ENCODE measurements around the gene CHKA. TPM values are rescaled to one million over a fixed set of nuclear protein-coding genes. Genes with fewer than 3 reads are reported as not detected.

The CHKA gene
- total and polyA plus RNA-seq, 2 of the 4 experiments (the other 2 are of a cell fraction): 4.5 to 8.4 TPM

DNA sequence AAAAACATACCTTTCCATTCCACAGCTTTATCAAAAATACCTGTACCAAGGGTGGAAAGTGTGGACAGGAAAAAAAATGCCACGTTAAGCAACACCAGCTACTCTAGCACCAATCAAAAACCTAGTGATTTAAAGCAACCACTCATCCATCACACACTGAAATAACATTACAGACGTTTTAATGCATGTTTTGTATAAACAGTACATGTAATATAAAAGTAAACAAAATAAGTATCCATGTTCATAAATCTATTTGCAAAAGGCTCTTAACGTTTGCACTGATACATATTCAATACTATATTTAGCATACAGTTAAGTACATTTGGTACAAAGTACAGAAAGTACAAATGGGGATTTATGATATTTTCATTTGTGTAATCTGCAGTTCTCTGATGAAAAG, 38.7 kb downstream of the CHKA start:
- H4K91ac ChIP-seq (ENCODE audit: insufficient read depth, low read depth, low read length): no peak overlapping the region
- H2AK5ac ChIP-seq (ENCODE audit: low read depth, low read length): no peak overlapping the region
- no peaks in the 10 kb centered on the region for H3K79me1 ChIP-seq (ENCODE audit: low read depth in 1 of 2, low read length in 2 of 2)
- no peak overlapping the region for H2BK15ac ChIP-seq (ENCODE audit: low read depth, low read length)
- no peak overlapping the region for H2BK20ac ChIP-seq (ENCODE audit: low read depth, low read length)
- H3K27ac ChIP-seq (ENCODE audit: insufficient read depth, low read length): no peak overlapping the region
- no peak overlapping the region for H3K9ac ChIP-seq (ENCODE audit: low read depth, low read length)
- no peak overlapping the region for H3K56ac ChIP-seq (ENCODE audit: extremely low read depth, insufficient read depth, low read length)
- CTCF ChIA-PET: interaction anchor here (0.6 kb wide), 1 partner anchor 24 kb away, joined by 3 read pairs; no protein-coding TSS in a partner anchor
- no peak overlapping the region for H3K14ac ChIP-seq (replicated peaks; ENCODE audit: low read depth, low read length)
- H4K5ac ChIP-seq (ENCODE audit: low read depth, low read length): no peak overlapping the region
- no peaks in the 10 kb centered on the region for H3K4me1 ChIP-seq (ENCODE audit: control insufficient read depth, insufficient read depth, low read length)
- no peak overlapping the region for H3K23ac ChIP-seq (ENCODE audit: low read depth, low read length)
- H3K36me3 ChIP-seq (ENCODE audit: control insufficient read depth, insufficient read depth, low read length): peaks cover 9% of the 10 kb centered on the region
- H3K18ac ChIP-seq (ENCODE audit: low read depth, low read length): no peak overlapping the region
- H2BK120ac ChIP-seq (ENCODE audit: low read depth, low read length): no peak overlapping the region
- H3K9me1 ChIP-seq (ENCODE audit: insufficient read depth, low read length): no peaks in the 10 kb centered on the region; the same call in none of the 2 replicates
- TF ChIP-seq MXI1 (IDR thresholded peaks at IDR 0.05; ENCODE audit: borderline replicate concordance, low read depth, low read length) (no peak), RFX5 (IDR thresholded peaks at IDR 0.05; ENCODE audit: low read depth, low read length) (no peak)
- H3K27me3 ChIP-seq (ENCODE audit: control insufficient read depth, insufficient read depth, low read length): no peaks in the 10 kb centered on the region
- ATAC-seq (ENCODE audit: low read depth): no peak
- H2BK5ac ChIP-seq (ENCODE audit: low read depth, low read length, poor library complexity, severe bottlenecking): no peak overlapping the region
- dilution Hi-C loops (cut with HindIII; ENCODE audit: low sequenced_read_pairs, unreplicated experiment): no loop called here
- H4K8ac ChIP-seq (ENCODE audit: low read depth in 2 of 2, low read length in 2 of 2): no peak overlapping the region
- no peak overlapping the region for H2AFZ ChIP-seq (replicated peaks; ENCODE audit: low read length, poor library complexity)
- no TSS peak for BruUV-seq (replicated peaks)
- DNase-seq: no peak
- no peak overlapping the region for H3K4me3 ChIP-seq (ENCODE audit: insufficient read depth, low read depth, low read length)
- no peaks in the 10 kb centered on the region for H3K9me3 ChIP-seq (ENCODE audit: control insufficient read depth, insufficient read depth, low read length)
- intact Hi-C loops (cut with micrococcal nuclease): no loop called here
- H3K4me2 ChIP-seq (ENCODE audit: low read depth, low read length): no peak overlapping the region
- H3K4ac ChIP-seq (ENCODE audit: low read depth, low read length): no peak overlapping the region
- no peak overlapping the region for H2AK9ac ChIP-seq (replicated peaks; ENCODE audit: low read depth, low read length, poor library complexity)
- in situ Hi-C loops (cut with MboI; ENCODE audit: low sequenced_read_pairs): no loop called here
- POLR2A ChIA-PET (ENCODE audit: unreplicated experiment): no interaction called here
- WGBS, 2 experiments (ENCODE audit: extremely low coverage in 2 of 2, insufficient read length in 1 of 2): no CpG with 5 or more reads among the region's 3 CpGs
- H4K20me1 ChIP-seq (ENCODE audit: insufficient read depth, low read length): no peaks in the 10 kb centered on the region

Data from IMR-90 (cell line).